OCI-LY1 (cell line): ENCODE results near the gene ANO6.

Experiments used
- CTCF ChIP-seq: fragments of 200-600 bp; sonication (generic), shearing (Covaris generic); IDR thresholded peaks from 2 replicates; pipeline ENCODE4 v1.5.1; 2017; ENCODE audit warnings: mild to moderate bottlenecking, antibody characterized with exemption, low read length, moderate library complexity, mixed read lengths
- EZH2 ChIP-seq: fragments of 200-600 bp; sonication (generic), shearing (Covaris generic); IDR thresholded peaks from 2 replicates; pipeline ENCODE4 v1.8.0; 2017; ENCODE audit warnings: borderline replicate concordance, mixed run types, mild to moderate bottlenecking, antibody characterized with exemption, low read length, moderate library complexity, mixed read lengths

- TF ChIP-seq CTCF (no peak), EZH2 (no peak)
These were observed 37.1 kb upstream of the ANO6 start for GRCh38 chr12:45178771-45179170.
